Activated CD8-positive, alpha-beta memory T cell treated with anti-CD3 and anti-CD28 coated beads, Interleukin-2, amount 50 U/mL, for 24 hours (primary cell): ENCODE measurements around the gene GFRA1.

Experiments
- DNase-seq: peaks from one replicate; pipeline ENCODE4 v3.0.0-alpha.2; 2020; ENCODE audit errors: extremely low read depth

The GFRA1 gene

DNA sequence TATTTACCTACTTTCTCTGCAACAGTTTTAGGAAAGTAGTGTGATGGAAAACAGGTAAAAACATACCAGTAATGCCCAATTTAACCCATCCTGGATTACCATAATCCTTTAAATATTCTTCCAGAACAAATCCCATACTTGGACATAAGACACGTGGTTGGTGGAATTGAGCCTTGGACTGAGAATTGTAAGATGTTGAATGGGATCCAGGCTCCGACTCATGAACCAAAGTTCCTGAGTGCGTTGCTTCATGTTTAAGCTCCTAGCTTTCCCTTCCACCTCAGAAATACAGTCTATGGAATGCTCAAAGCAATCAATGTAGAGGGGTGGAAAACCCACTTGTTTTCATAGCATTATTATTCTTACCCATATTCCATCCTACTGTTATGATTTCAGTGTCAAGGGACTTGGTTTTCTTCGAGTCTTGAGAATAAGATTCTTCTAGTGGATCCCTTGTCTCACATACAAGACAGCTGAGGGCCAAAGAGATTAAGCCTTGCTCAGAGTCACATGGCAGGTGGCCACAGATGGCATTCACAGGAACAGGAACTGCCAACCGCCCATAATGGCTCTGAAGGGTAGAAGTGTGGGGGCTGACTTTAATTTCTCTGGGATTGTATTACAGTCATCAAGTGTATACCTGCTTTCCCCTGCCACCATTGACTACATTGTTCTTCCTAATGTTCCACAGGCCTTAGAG lies 171.2 kb downstream of the GFRA1 start:
- DNase-seq = no peak

DNA sequence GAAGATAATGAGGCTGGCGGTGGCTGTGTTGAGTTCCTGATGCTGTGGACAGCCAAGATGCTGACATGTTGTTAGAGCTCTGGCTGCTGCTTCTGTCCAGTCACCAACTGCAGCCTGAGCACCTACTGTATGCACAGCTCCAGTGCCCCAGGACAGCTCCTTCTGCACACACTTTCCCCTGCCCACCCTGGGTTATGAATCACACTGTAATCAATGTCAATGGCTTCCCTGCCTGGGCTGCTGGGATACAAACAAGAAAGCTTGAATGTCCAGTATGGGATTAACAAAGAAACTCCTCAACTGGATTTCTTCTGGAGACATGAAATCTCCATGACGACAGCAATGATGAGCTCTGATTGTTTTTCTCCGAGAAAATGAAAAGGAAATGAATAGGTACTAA lies 172.0 kb downstream of the GFRA1 start:
- no peak for DNase-seq

DNA sequence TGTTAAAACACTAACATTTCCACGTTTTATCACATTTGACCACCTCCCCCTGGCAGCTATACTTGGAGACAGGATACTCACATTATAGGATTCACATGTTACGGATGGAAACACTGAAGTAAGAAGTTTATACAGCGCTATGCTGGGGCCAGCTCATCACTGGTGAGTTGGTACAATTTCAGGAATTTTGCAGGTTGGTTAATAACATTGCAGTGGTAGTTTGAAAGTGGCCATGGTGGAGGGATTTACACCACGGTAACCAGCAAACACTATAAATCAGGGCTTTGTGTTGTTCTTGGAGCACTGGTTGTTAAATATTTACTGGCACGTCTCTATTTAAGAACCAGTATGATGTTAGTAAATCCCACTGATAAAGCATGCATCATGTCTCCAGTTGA lies 174.0 kb downstream of the GFRA1 start:
- no peak for DNase-seq

DNA sequence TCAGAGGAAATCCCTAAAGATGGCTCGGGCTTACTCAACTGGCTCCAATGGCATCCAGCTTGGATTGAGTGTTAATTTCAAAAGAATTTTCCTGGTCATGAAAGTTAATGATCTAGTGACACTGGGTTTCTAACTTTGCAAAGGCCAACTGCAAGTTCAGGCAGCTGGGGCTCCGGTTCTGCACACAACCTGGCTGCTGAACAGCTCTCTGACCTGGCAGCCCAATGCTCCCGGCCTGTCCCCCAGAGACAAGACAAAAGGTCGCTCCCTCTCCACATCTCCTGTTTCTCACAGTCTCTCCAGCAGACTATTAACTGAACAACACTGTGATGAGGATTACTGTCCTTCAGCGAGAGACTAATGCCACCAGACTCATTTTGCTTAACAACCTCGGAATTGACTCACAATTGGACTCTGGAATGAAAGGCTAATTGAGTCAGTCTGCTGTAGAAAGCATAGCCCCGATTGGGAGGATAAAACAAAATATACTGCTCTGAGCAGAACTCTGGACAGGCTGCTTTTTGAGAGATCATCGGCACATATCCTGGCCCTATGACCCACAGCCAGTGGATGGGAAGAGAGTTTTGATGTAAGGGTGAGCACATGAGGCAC lies 174.5 kb downstream of the GFRA1 start:
- no peak for DNase-seq

DNA sequence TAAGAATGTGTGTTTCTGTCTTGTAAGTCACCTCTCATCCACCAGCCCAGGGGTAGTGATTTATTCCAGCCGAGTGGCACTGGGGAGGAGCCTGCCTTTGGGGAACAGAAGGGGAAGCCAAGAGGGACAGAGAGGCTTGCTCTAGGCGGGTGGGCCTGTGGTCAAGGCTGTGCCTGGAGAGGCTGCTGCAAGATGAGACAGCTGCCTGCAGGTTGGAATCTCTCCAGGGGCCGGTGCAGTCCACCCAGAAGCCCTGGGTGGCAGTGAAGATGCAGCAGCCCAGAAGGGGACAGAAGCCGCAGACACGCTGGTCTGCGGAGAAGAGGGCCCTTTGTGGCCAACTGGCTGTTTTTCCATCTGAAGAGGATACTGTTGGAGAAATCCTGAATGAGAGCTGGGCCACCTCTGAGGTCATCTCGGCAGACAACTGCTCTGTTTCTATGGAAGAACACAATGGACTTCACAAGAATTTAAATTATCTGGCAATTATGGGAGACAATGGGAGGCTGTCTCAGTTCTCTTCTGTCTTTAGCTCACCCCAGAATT lies 175.7 kb downstream of the GFRA1 start:
- DNase-seq = no peak

DNA sequence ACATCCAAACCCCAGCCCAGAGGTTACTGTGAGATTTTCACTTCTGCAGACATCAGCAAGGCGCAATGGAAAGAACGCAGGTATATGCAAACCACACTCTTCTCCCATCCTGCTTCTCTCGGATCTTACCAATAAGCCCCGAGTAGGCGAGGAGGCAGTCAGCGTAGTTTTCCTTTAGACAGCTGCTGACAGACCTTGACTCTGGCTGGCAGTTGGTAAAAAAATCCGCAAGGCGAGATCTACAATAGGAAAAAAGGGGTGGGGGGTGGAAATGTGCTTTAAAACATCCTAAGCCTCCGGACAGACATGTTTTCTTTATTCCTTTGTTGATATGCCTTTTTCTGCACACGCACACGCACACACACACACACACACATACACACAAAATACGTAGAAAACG lies 176.5 kb downstream of the GFRA1 start:
- DNase-seq = no peak

DNA sequence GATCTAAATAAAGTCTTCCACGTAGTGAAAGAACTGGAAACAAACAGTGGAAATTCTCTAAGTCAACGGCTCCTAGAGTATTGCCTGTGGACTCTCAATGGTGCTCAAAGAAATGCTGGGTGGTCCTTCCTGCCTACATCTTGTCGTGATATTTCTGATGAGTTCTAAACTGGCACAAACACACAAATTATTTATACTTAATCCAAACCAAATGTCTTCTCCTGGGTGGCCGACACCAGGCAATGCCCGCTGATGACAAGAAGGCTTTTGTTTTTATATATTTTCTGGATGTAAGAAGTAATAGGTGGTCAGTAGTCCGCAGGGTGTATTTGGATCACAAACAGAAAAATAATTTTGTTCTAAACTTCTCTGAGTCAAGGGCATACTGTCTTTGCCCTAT lies 178.7 kb downstream of the GFRA1 start:
- no peak for DNase-seq

DNA sequence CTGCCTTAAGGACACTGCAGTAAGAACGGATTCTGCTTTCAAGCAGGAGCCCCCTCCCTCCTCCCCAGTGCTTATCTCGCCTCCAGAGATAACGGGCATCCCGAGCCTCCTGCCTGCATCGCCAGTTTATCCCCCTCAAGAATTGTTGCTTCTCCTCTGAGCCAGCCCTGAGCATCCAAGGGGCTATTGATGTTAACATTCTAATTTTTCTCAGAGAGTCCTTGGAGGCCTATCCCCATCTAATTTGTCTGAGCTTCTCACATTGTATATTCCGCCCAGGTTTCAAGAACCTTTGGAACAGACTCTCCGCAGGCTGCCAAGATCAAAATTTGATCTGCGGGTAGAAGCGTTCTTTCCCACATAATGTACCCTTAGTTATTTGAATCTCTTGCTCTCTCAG lies 180.0 kb downstream of the GFRA1 start:
- DNase-seq = no peak

DNA sequence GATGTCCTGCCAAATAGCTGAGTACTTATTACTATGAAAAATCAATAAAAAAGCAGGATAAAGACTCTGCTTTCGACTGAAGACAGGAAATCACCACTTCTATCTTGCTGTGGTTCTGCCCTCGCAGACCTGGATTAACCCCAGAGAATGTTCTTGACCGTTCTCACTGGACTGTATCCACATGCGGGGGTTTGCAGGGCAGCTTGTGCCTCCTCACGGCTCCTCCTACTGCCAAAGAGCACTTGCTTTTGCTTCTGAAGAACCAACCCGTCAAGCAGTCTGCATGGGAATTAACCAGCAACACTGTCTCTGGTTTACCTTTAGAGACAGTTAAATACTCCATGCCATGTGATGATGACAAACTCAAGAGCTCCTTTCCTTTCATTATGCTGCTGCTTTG lies 184.0 kb downstream of the GFRA1 start:
- no peak for DNase-seq

DNA sequence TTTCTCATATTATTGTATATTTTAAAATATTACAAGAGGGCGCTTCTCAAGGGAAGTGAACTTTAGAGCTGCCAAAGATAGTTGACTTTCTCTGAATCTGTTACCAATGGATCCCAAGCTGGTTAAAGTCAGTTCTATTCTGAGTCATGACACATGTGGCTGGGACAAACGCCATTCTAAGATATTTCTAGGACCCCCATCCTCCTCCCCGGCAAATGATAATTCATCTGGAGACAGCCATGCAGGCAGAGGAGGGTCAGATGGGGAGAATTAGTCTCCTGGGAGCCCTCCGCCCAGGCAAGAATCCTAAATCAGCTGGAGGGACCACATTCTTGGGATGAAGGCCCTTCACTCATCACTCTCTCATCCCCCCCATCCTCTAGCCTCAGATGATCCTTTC lies 187.7 kb downstream of the GFRA1 start:
- DNase-seq = no peak

DNA sequence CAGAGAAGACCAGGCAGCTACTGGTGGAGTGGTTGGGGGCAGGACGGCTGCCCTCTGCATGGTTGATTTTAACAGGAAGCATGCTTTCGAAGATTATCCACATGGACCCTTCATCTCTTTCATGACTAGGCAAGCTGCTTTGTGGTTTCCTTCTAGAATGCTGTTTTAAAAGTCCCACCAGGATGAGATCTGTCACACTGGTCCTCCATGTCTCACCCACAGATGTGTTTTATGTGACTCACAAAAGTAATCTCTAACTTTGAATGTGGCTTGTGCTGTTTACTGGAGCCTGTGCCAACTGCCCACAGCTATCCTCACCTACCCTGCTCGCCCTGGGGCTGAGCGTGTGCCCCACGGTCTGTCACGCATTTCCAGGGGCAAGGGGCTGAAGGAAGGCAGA lies 188.8 kb downstream of the GFRA1 start:
- no peak for DNase-seq

DNA sequence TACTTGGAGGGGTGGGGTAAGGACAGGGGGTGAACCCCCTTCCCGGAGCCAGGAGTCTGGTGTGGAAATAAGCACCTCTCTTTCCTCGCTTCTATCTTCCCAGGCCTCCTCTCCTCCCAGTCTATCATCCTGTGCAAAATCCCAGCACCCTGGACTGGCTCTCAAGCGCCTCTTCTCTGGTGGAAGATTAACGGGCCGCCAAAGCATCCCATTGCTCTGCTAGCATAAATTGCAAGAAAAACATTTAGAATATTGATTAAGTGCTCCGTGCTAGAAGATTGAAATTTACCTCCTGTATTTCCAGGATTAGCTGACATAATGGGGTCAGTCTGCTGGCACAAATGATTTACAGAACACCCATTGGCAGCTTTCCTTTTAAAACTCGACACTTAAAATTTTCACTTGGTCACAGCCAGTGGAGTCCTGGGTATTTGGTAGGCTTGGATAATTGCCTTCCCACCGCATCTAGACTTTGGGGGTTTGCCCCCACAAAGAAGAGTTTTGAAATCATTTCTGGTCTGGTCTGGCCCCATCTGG lies 189.7 kb downstream of the GFRA1 start:
- DNase-seq = no peak

DNA sequence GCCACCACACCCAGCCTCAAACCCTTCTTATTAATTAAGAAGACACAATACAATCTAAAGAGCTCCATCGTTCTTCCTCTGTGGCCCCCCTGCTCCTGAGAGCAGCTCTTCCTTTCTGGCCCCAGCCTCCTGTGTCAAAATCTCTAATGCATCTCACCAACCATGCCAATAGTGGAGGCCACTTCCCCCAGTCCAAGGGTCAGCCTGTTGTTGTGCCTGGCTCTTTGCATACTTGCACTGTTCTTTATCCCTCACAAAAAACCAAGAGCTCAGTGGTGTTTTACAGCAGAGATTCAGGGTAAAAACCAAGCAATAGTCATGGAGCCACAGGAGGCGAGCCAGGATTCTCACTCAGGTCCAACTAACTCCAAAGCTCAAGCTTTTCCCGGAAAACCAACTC lies 190.2 kb downstream of the GFRA1 start:
- no peak for DNase-seq

DNA sequence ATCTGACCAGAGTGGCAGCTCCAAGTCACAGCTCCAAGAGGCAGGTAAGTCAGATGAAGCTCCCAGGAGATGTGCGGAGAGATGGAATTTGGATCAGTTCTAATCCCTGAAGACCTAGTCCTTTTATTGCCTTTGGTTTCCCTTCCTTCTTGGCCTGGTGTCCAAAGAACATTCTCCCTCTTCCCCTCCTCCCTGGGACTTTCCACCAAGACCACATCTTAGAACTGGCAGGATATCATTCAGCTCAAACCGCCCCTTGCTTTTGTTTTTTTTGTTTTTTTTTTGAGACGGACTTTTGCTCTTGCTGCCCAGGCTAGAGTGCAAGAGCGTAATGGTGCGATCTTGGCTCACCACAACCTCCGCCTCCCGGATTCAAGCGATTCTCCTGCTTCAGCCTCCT lies 190.8 kb downstream of the GFRA1 start:
- DNase-seq = no peak

DNA sequence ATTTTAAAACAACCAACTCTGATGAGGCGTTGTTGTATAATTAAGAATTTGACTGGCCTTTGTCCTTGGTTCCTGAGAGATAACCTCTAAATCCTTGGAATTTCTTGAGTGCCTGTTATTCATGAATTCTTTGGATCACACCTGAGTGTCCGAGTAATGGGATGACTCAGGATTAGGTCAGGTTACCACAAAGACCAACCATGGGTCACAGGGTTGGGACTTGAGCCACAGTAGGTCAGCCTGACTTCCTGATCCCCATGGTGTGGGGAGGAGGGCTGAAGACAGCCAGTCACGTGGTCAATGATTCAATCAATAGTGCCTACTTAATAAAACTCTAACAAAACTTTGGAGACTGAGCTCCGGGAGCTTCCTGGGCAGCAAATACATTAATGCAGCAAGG lies 192.5 kb downstream of the GFRA1 start:
- no peak for DNase-seq

DNA sequence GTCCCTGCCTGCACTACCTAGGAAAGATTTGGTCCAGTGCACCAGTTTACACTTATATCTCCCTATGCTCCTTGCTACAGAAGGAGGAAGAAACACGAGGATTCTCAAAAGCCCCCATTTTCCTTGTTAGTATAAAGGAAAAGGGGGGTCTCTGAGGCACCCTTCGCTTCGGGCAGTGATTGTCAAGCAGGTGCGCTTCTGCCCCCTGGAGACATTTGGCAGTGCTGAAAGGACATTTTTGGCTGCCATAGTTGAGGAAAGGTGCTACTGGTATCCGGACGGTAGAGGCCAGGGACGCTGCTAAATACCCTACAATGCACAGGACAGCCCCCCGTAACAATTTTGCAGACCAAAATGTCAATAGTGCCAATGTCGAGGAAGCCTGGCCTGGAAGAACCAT lies 193.7 kb downstream of the GFRA1 start:
- DNase-seq = no peak

DNA sequence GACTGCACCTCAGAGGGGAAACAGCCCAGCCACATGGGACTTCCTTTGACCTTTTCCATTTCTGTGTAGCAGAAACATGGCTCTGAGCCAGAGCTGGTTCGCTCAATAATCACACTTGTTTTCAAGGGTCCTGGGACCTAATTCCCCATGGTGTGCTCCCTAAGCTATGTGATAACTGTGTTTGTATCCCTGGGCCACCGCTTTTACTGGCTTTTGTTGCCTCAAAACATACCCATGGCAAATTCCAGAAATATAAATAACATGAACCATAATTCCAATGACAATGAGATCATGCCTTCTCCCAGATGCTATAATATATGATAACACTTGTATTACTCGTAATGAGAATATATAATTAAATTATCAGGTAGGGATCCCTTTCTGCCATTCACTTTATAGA lies 196.4 kb downstream of the GFRA1 start:
- DNase-seq = no peak

DNA sequence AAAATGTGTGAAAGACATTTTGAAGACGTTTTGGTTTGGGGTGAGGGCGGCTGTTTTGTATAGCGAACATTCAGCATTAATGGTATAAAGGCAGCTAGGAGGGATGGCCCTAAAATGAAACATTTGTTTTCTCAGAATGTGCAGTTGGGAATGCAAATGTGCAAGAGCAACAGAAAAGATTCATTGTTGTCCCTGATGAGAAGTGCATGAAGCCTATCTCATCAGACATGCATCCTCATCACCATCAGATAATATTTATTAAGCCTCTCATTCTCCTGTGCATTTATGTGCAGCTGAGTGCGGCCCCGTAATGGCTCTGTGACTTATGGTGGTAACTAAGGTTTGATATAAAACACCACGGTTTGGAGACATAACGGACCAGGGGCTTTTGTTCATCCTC lies 199.5 kb downstream of the GFRA1 start:
- no peak for DNase-seq

DNA sequence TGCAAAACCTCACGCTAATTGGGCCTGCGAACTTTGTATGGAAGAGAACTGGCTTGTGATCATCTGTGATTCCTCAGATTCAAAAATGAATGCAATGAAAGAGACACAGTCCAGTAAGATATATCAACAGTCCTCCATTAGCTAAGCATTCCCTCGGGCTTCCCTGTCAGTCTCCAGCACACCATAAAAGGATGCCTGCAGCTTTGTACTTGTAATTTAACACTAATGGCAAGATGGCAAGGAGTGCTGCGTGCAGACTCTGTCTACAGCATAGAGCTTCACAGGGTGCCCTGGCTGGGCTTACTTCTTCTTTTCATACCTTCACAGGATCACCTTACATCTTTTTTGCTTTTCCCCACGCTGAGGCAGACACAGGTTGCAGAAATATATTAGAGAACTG lies 200.0 kb downstream of the GFRA1 start:
- DNase-seq = no peak

DNA sequence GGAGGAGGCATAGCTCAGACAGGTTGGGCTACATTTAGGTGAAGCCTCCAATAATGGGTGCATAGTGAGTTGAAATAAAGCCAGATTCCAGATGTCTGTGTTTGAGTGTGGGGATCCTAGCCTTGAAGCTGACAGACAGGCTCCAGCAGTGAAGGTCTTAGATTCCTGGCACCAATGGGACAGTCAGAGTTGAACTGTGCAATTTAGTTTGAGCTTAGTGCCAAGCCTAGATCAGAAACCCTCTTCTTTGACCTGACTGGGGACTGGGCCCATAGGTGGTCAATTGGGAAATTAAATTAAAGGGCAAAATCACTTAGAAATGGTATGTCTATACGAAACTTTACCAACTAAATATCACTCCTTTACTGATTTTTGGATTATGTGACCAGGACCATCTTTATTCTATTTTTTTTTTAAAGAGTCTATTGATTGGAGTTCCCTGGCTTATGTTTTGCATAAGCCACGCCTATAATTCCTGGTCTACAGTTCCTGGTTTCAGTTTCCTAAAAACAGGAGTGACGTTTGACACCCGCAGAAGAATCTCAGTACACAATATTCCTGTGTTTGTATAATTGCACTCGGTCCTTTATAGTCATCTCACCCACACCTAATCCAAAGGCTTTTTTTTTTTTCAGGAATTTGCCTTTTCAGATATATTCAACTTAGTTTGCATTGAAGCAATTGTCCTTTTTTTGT lies 201.4 kb downstream of the GFRA1 start:
- DNase-seq = no peak

DNA sequence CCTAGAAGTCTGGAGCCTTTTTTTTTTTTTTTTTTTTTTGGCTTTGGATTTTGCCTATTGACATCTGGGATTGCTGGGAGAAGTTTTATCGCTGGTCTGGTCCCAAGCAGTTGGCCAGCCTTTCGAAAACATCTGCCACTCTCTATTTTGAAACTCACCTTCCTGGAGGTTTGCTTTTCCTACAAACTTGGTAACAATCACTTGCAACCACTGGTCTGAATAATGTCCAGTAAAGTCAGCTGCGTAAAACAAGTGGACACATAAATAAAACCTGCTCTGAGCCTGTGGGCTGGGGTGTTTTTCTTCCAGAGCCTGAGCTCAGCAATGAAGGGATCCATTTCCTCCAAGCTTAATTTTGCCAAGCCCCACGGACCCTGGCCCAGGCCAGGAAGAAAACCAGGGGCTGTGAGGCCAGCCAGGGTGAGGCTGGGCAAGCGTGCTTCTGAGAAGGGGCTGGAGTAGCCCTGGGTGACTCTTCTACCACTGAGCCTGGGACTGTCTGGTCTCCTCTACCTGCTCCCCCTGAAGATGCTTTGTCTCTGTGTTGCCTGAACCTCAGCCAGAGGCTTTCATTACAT lies 202.2 kb downstream of the GFRA1 start:
- DNase-seq = no peak

DNA sequence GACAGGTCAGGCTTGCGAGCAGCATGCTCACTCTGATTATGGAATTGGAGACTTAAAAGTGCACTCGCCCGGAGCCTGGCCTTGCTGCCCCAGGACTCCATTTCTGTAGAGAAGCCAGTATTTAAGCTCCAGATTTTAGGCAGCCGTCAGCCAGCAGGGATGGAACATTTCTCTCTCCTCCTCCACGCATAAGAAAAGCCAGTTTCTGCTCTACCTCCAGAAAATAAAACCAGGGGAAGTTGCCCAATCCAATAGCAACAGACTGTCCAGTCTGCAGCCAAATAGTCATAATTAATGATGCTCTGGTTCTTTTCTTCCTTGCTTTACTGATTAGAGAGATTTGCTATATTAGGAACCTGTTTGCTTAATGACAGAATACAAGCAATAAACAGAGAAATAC lies 203.2 kb downstream of the GFRA1 start:
- DNase-seq = no peak

DNA sequence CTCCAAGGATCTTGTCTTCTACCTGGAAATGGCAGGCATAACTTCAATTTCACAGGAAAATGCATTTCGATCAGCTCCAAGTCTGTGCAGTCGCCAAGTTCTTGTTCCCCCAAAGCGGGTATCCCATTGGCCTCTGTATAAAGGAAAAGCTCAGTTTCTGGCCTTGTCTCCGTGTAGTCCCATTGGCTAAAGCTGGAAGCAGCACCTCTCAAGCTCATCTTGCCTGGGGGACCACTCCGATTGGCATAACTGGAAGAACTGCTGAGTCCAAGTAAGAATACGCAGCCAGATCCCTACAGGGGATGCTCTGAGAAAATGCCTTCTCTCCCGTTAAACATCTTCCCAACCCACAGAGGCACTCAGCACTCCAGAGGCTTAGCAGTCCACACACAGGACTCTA lies 205.2 kb downstream of the GFRA1 start:
- DNase-seq = no peak
